Measurements from ENCODE around the gene SERPINA5. TPM values are rescaled to one million over a fixed set of nuclear protein-coding genes. Genes with fewer than 3 reads are reported as not detected.

The SERPINA5 gene, protein sequence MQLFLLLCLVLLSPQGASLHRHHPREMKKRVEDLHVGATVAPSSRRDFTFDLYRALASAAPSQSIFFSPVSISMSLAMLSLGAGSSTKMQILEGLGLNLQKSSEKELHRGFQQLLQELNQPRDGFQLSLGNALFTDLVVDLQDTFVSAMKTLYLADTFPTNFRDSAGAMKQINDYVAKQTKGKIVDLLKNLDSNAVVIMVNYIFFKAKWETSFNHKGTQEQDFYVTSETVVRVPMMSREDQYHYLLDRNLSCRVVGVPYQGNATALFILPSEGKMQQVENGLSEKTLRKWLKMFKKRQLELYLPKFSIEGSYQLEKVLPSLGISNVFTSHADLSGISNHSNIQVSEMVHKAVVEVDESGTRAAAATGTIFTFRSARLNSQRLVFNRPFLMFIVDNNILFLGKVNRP
- total RNA-seq (2021; fragmentation: NEBNext Ultra II Directional; extraction: Animal tissue kit (Norgen Biotek cat#: 25700)) (1.9 and 2.1 TPM in 2 replicates), polyA plus RNA-seq (2011; rRNA removed) (1.6 and 1.8 TPM in 2 replicates), polyA minus RNA-seq (2011; rRNA and poly(A)+ RNA removed) (1.6 and 1.9 TPM in 2 replicates)
- polyA plus RNA-seq (2011; cell fraction: cytosol; rRNA removed), result 2.0 TPM
- 1.8 TPM for polyA plus RNA-seq (2011; cell fraction: nucleus; rRNA removed)
- polyA plus RNA-seq (2012, experiment 1 of 2), result 1.9 to 2.4 TPM (median 2.0 TPM) in 4 replicates
- 1.6 TPM for polyA plus RNA-seq (2012, experiment 2 of 2)
- polyA plus RNA-seq (2013, experiment 1 of 2), result 3.2 TPM
- polyA plus RNA-seq (2013, experiment 2 of 2), result 3.6 TPM
- 0.81 TPM for polyA minus RNA-seq (2011; cell fraction: cytosol; rRNA and poly(A)+ RNA removed)
- polyA minus RNA-seq (2011; cell fraction: nucleus; rRNA and poly(A)+ RNA removed), result 1.2 TPM
- long read RNA-seq, experiment 1, partial matches to known transcripts, result 1 of 2 reads
- long read RNA-seq, experiment 1, other reads (novel, unspliced or antisense), result 0 of 2 reads
- long read RNA-seq, experiment 2, partial matches to known transcripts, result 0 of 2 reads
- long read RNA-seq, experiment 2, other reads (novel, unspliced or antisense), result 0 of 2 reads

DNA sequence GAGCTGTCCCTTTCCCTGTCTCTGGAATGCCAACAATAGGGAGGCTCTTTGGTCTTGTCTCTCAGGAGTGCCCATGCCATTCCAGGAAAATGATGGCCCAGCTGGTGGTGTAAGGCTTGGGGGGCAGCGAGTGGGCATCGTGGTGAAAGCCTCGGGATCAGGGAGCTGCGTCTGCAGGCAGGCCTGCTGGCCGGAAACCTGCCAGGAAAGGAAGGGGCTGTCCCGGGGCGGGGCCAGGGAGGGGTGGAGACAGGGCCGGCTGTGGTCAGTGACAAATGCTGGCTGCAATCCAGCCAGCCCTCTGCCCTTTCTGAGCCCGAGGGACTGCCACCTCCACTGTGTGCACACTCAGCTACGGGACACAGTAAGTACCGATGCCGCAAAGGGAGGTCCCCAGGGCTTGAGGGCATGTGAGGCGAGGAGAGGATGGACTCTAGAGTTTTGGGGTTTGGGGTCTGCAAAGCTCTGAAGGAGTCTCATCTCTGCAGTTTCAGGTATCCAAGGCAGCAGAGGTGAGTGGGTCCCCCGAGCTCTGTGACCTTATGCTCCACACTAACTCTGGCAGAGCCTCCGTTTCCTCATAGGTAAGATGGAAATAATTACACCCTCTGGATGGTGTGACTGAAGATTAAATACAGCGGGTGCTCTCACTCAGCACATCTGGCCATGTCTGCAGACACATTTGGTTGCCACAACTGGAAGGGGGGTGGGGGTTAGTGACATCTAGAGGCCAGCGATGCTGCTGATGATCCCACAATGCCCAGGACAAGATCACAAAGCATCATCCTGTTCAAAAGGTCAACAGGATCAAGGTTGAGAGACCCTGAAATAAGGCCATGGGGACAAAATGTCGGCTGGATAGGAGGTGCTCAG is at the start of gene SERPINA5:
TSS of gene SERPINA5 (plus strand) at position 300 of the 873 bp plus-strand sequence. CDS start 5,937 bp downstream, outside the sequence.
- Histone ChIP-seq H3K36me3 (ENCODE audit: control insufficient read depth in 2 of 4, insufficient read depth in 4 of 4, low read length in 3 of 4) (no peaks in the 10 kb centered on the region), H3K14ac (ENCODE audit: insufficient read length) (no peak within 1 kb of the TSS), H2BK120ac (replicated peaks; ENCODE audit: low read depth, low read length) (no peak within 1 kb of the TSS), H3K4ac (replicated peaks; ENCODE audit: insufficient read length, low read depth, low read length) (no peak within 1 kb of the TSS), H3K79me1 (ENCODE audit: low read depth, low read length) (no peaks in the 10 kb centered on the region), H3K4me2 (ENCODE audit: insufficient read depth in 1 of 2, low read depth in 2 of 2, low read length in 2 of 2) (peak within 1 kb of the TSS; percentile 45 to 50; a peak in 3 of 4 replicates), H3K9ac (replicated peaks in 1 of 4; ENCODE audit: extremely low read depth in 1 of 4, low read depth in 3 of 4, low read length in 3 of 4) (no peak within 1 kb of the TSS), H2AK5ac (ENCODE audit: low read depth, low read length) (no peak within 1 kb of the TSS), H3K9me3 (ENCODE audit: insufficient read depth in 2 of 2, low read depth in 1 of 2, low read length in 1 of 2) (peaks cover 8 to 9% of the 10 kb centered on the region in 2 experiments; a peak in 2 of 4 replicates), H4K8ac (ENCODE audit: extremely low read depth, insufficient read depth, low read length) (no peak within 1 kb of the TSS), H4K91ac (replicated peaks; ENCODE audit: insufficient read length, low read length) (no peak within 1 kb of the TSS), H3K56ac (replicated peaks; ENCODE audit: insufficient read length, low read depth, low read length) (no peak within 1 kb of the TSS), H3K27me3 (replicated peaks in 1 of 4; ENCODE audit: control insufficient read depth in 3 of 4, extremely low read depth in 1 of 4, insufficient read depth in 3 of 4, low read length in 3 of 4) (peaks cover 0 to 2% (median 0%) of the 10 kb centered on the region in 4 experiments; a peak in 3 of 7 replicates), H2BK5ac (ENCODE audit: low read depth, low read length) (no peak within 1 kb of the TSS), H3K4me1 (replicated peaks in 1 of 4; ENCODE audit: control insufficient read depth in 3 of 4, insufficient read depth in 4 of 4, low read length in 3 of 4) (peaks cover 0 to 4% (median 1%) of the 10 kb centered on the region in 4 experiments; a peak in 1 of 7 replicates), H3K18ac (ENCODE audit: extremely low read depth, low read length) (no peak within 1 kb of the TSS), H3K4me3 (ENCODE audit: extremely low read depth in 1 of 4, insufficient read depth in 2 of 4, low read depth in 3 of 4, low read length in 4 of 4) (no peak within 1 kb of the TSS), H4K5ac (ENCODE audit: insufficient read length, low read depth, low read length) (peak within 1 kb of the TSS; percentile 31), H2BK15ac (ENCODE audit: low read length) (no peak within 1 kb of the TSS), H3K23me2 (ENCODE audit: low read depth, low read length) (peaks cover 3% of the 10 kb centered on the region; the same call in 1 of the 2 replicates), H3K23ac (ENCODE audit: insufficient read length) (no peak within 1 kb of the TSS), H4K20me1 (replicated peaks in 1 of 2; ENCODE audit: control insufficient read depth in 1 of 2, insufficient read depth in 2 of 2, low read length in 2 of 2) (no peaks in the 10 kb centered on the region), H3K79me2 (ENCODE audit: control insufficient read depth in 1 of 2, insufficient read depth in 2 of 2, low read length in 2 of 2) (no peaks in the 10 kb centered on the region), H2BK20ac (ENCODE audit: low read length) (no peak within 1 kb of the TSS), H2AFZ (ENCODE audit: low read length) (peak within 1 kb of the TSS; percentile 95), H2BK12ac (ENCODE audit: low read depth, low read length) (no peak within 1 kb of the TSS), H3K27ac (ENCODE audit: low read depth, low read length) (no peak within 1 kb of the TSS)
- ChIA-PET CTCF (ENCODE audit: partially characterized antibody) (interaction anchor here (0.5 to 1.1 kb wide), 7 partner anchors 11 to 167 kb away, joined by 3 to 5 read pairs (median 3); no protein-coding TSS in a partner anchor), POLR2A (ENCODE audit: partially characterized antibody) (no interaction called here)
- 81% methylated on average over 13 of the region's 18 CpGs; no CpG with 5 or more reads in 1 of the 2 experiments for WGBS, 2 experiments (ENCODE audit: extremely low coverage in 1 of 2, insufficient coverage in 1 of 2, insufficient read length in 1 of 2, insufficient replicate concordance in 2 of 2, low coverage in 1 of 2, low lambda C conversion rate in 2 of 2, missing lambda C conversion rate in 1 of 2)
- TF ChIP-seq POU5F1 (IDR thresholded peaks at IDR 0.05; ENCODE audit: low read depth, low read length), result no peak
- no peak for TF ChIP-seq EP300 (IDR thresholded peaks at IDR 0.05; ENCODE audit: borderline replicate concordance in 1 of 2, low read depth in 2 of 2, low read length in 2 of 2)
- peak; percentile 53 for TF ChIP-seq MAX (IDR thresholded peaks at IDR 0.05)
- DNase-seq (ENCODE audit: low read depth in 1 of 2, low spot score in 2 of 2) (peak in 1 of 2 experiments; percentile 62), FAIRE-seq (no peak)

Measured in H1 (cell line).